Pancreas (tissue), 10 donors: ENCODE data around the gene CASZ1. TPM values are rescaled to one million over a fixed set of nuclear protein-coding genes. Genes with fewer than 3 reads are reported as not detected.

Experiments used
- ATAC-seq, 4 donors: fragments of 200-7000 bp; cut with Tn5 transposase; one replicate each; pipeline versions ENCODE4 v1.8.0 to v1.9.1; 2020; ENCODE audit warnings: mild to moderate bottlenecking in 4 of 4, moderate library complexity in 4 of 4
- DNase-seq, 6 donors: peaks; one replicate each; pipeline ENCODE4 v3.0.0-alpha.2; 2020
- FAIRE-seq: peaks from 2 replicates; lab custom pipeline; 2012; peaks lifted over from hg19 to GRCh38; lab: Jason Lieb, UNC
- H3K27ac ChIP-seq, 4 donors: fragments of 200-600 bp; sonication (generic); 1 replicate in 3 of 4; 2 replicates in 1 of 4; pipeline versions ENCODE4 v1.5.0 to v1.8.0; 2020
- H3K27me3 ChIP-seq, 4 donors: fragments of 200-600 bp; one replicate each; pipeline ENCODE4 v1.8.0; 2021
- H3K36me3 ChIP-seq, 3 donors: fragments of 200-600 bp; sonication (generic) in 1 of 3; one replicate each; pipeline versions ENCODE4 v1.5.0 to v1.8.0; 2020 to 2021
- H3K4me1 ChIP-seq, 3 donors: fragments of 200-600 bp; one replicate each; pipeline ENCODE4 v1.8.0; 2021
- H3K4me3 ChIP-seq, 4 donors: fragments of 200-600 bp; sonication (generic) in 2 of 4; one replicate each; pipeline versions ENCODE4 v1.5.0 to v1.8.0; 2020 to 2021
- H3K9me3 ChIP-seq, 4 donors: fragments of 200-600 bp; one replicate each; pipeline ENCODE4 v1.8.0; 2021
- WGBS, 2 donors: extraction: QIAGEN DNeasy Blood & Tissue Kit; methylation state at CpG; one replicate each; pipeline ENCODE4 v1.1.7; 2013; 5-methylcytosine and 5-hydroxymethylcytosine counted together
- intact Hi-C, 3 donors: fragments of 100-400 bp; cut with DNase I; formaldehyde crosslinking; loops; one replicate each; pipeline versions ENCODE4 v1.11.1 to v1.14.2; 2022
- polyA plus RNA-seq, 2 donors: library from polyadenylated mRNA; stranded (reverse); fragments of 200-250 nt; gene quantifications; one replicate each; pipeline ENCODE4 v1.2.3, GENCODE V29; 2013
- total RNA-seq, 6 donors: library from RNA; stranded (reverse); fragmentation: NEBNext Ultra II Directional in 4 of 6; extraction: Animal tissue kit (Norgen Biotek cat#: 25700) in 4 of 6; gene quantifications; one replicate each; pipeline versions ENCODE4 v1.2.1 to v1.2.4, GENCODE V29; 2021 to 2023
- TF ChIP-seq, protein P1 (sequence below), 4 donors: fragments of 200-600 bp; sonication (generic) in 3 of 4; IDR thresholded peaks; one replicate each; pipeline versions ENCODE4 v1.5.0 to v1.8.0; 2021; ENCODE audit warnings: antibody characterized with exemption in 4 of 4
- donor health status: healthy with polysubstance abuse.
- donor health status: DM: no; HTN: no; CAD: no; lungs with moderate emphysema.
- donor health status: DM: no; HTN: no; CAD: no.
- donor health status: control.
- donor health status: control.
- donor health status: Bipolar disorder and iron deficiency.
- donor health status: DM: yes; HTN: yes; CAD: no.
- donor health status: DM: no; HTN: no; CAD: no.
- donor health status: DM: no; HTN: no; CAD: no.
- donor health status: DM: yes; HTN: yes; CAD: no.

Gene CASZ1
- total and polyA plus RNA-seq, 8 donors: 6.7 to 18.9 (median 13.8) TPM

DNA sequence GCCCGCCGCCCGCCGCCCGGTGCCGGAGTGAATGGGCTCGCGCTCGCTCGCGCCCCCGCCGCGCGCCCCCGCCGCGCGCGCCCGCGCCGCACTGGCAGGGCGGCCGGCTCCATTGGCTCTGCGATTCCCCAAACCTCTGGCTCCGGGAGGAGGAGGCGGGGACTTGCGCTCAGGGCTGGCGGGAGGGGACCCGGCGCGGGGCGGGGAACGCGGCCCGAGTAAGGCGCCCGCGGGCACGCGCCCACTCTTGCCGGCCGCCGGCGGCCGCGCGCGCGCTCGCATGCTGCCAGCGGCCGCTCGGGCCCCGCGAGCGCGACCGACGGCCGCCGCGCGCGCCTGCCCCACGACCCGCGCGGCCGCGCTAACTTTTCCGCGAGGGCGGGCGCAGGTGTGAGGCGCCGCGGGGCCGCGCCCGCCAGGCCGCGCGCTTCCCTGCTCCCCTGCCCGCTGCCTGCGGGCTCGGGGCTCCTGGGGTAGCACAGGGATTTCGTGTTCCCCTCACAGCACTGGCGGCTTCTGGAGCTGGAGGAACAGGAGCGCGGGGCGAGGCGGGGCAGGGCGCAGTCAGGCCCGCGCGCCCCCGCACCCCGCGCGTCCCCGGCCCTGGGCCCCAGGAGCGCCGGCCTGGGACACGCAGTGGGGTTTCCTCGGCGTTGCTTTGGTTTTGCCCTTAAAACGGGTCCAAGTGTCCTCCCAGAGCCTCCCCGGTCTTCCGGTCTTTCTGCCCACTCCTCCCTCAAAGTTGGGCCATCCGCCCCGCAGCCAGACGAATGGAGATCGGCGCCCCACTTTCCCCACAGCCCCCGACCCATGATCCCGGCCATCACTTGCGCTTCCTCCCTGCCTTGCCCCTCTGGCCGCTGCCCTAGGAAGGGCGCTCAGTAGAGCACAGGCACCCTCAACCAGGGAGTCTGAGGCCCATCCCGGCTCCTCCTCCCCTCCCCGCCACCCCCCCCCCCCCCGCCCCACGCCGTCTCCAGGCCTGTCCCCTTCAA lies 101.5 kb downstream of the CASZ1 start:
- DNase-seq (peak; percentile 89 to 95 (median 90)), ATAC-seq (peak; percentile 71 to 86 (median 78)), FAIRE-seq (no peak)
- whole genome bisulfite sequencing, 2 donors: 4 to 12% methylated on average over 50 to 125 of the region's 126 CpGs
- Histone ChIP-seq H3K4me1 (peaks cover 10 to 23% (median 15%) of the 10 kb centered on the region in 3 donors), H3K36me3 (no peaks in the 10 kb centered on the region), H3K9me3 (no peaks in the 10 kb centered on the region), H3K27ac (peak overlapping the region; percentile 67 to 85 (median 78)), H3K4me3 (peak overlapping the region in 3 of 4 donors; percentile 39 to 73 (median 58)), H3K27me3 (no peaks in the 10 kb centered on the region)
- TF ChIP-seq, protein P1, sequence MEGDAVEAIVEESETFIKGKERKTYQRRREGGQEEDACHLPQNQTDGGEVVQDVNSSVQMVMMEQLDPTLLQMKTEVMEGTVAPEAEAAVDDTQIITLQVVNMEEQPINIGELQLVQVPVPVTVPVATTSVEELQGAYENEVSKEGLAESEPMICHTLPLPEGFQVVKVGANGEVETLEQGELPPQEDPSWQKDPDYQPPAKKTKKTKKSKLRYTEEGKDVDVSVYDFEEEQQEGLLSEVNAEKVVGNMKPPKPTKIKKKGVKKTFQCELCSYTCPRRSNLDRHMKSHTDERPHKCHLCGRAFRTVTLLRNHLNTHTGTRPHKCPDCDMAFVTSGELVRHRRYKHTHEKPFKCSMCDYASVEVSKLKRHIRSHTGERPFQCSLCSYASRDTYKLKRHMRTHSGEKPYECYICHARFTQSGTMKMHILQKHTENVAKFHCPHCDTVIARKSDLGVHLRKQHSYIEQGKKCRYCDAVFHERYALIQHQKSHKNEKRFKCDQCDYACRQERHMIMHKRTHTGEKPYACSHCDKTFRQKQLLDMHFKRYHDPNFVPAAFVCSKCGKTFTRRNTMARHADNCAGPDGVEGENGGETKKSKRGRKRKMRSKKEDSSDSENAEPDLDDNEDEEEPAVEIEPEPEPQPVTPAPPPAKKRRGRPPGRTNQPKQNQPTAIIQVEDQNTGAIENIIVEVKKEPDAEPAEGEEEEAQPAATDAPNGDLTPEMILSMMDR (IDR thresholded peaks at IDR 0.05): no peak
- intact Hi-C loops: loop anchor here in 1 of 3 donors (5.0 kb wide), 1 partner anchor 167 kb away; no protein-coding TSS in a partner anchor

DNA sequence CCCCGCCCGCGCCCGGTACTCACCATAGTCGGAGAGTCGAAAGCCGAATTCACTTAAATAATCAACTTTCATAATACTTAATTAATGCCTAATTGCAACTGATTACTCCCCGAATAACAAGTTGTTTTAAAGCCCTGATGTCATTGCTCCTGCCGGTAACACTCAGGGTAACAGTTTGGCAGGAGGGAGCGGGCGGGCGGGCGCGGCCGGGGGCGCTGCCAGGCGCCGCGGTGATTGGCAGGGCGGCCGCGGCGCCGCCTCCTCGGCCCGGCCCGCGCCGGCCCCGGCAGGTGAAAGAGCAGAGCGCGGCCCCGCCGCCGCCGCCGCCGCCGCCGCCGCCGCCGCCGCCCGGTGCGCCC lies 102.2 kb downstream of the CASZ1 start:
- 1% methylated on average over 30 to 46 of the region's 46 CpGs for WGBS, 2 donors
- H3K4me1 ChIP-seq: peaks cover 12 to 29% (median 18%) of the 10 kb centered on the region in 3 donors

DNA sequence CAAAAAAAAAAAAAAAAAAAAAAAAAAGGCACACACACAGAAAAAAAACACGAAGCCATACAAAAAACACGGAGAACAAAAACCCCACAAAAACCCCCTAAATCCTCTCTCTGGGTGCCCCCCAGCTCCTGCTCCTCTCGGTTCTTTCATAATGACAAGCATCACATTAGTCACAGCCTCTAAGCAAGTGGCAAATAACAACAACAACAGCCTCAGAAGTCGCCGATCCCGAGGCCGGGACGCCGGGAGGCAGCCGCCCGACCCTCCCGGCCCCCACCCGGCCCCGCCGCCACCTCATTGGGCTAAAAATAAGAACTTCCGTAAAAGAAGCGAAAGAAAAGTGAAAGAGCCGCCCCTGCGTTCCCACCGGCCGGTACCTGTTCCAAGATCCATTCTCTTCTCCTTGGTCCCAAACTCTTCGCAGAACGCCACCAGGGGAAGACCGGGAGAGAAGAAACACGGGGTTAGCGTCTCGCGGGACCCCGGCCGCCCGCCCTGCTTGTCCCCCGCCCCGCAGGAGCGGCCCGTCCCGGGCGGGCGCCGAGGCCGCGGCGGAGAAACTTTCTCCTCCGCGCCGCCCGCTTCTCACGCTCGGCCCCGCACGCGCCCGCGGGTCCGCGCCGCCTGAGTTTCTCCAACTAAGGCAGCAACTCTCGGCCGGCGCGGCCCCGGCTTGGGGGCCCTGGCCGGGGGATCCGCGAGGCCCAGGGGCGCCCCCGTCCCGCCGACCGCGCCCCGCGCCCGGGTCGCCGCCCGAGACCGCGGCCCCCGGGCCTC lies 102.8 kb downstream of the CASZ1 start:
- 0 to 1% methylated on average over 71 to 79 of the region's 79 CpGs for WGBS, 2 donors
- Histone ChIP-seq H3K9me3 (no peaks in the 10 kb centered on the region), H3K27me3 (no peaks in the 10 kb centered on the region), H3K36me3 (no peaks in the 10 kb centered on the region), H3K4me1 (peaks cover 13 to 35% (median 24%) of the 10 kb centered on the region in 3 donors), H3K4me3 (peak overlapping the region; percentile 71 to 77 (median 73)), H3K27ac (peak overlapping the region; percentile 70 to 90 (median 79))
- TF ChIP-seq, protein P1 (IDR thresholded peaks at IDR 0.05): no peak
- intact Hi-C loops: loop anchor here in 1 of 3 donors (5.0 kb wide), 1 partner anchor 169 kb away; no protein-coding TSS in a partner anchor
- ATAC-seq: peak in 2 of 4 donors; percentile 2 to 3
- DNase-seq: peak in 1 of 6 donors; percentile 81
- FAIRE-seq: no peak

More for the DNA sequence above, 102.2 kb downstream of the CASZ1 start:
- Histone ChIP-seq H3K36me3 (no peaks in the 10 kb centered on the region), H3K27ac (peak overlapping the region in 3 of 4 donors; percentile 70 to 90 (median 87)), H3K9me3 (no peaks in the 10 kb centered on the region), H3K27me3 (no peaks in the 10 kb centered on the region), H3K4me3 (peak overlapping the region; percentile 71 to 77 (median 73))
- peak; percentile 36 to 61 (median 51) for ATAC-seq
- TF ChIP-seq, protein P1 (IDR thresholded peaks at IDR 0.05): no peak
- intact Hi-C loops: loop anchor here in 1 of 3 donors (5.0 kb wide), 1 partner anchor 168 kb away; no protein-coding TSS in a partner anchor
- FAIRE-seq: no peak
- DNase-seq: peak in 4 of 6 donors; percentile 52 to 81 (median 74)

DNA sequence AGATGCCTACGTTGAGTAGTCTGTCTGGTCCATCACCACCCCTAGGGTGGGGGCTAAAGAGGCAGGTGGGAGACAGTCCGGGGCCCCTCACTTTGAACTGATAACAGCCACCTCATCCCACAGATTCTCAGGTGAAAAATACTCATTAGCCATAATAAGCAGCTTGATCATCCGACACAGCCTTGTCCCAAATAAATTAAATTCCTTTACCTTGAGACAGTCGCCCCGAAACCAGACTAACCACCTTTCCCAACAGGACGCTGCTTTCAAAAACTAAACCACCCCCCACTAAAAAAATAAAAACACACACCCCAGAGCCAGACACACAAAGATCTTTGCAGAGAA lies 103.3 kb downstream of the CASZ1 start:
- no peak for ATAC-seq
- H3K27ac ChIP-seq: peak overlapping the region in 2 of 4 donors; percentile 44 to 90
- no peaks in the 10 kb centered on the region for H3K27me3 ChIP-seq
- peaks cover 19 to 41% (median 29%) of the 10 kb centered on the region in 3 donors for H3K4me1 ChIP-seq
- H3K36me3 ChIP-seq: no peaks in the 10 kb centered on the region
- no peaks in the 10 kb centered on the region for H3K9me3 ChIP-seq
- peak overlapping the region in 3 of 4 donors; percentile 73 to 77 (median 73) for H3K4me3 ChIP-seq
- TF ChIP-seq, protein P1 (IDR thresholded peaks at IDR 0.05): no peak
- intact Hi-C loops: loop anchor here in 1 of 3 donors (5.0 kb wide), 1 partner anchor 169 kb away; no protein-coding TSS in a partner anchor
- WGBS, 2 donors: 17 to 26% methylated on average over 6 of the region's 6 CpGs
- DNase-seq: no peak
- no peak for FAIRE-seq
